Erythroblast (primary cell): ENCODE measurements around the gene LUC7L.
"Not testable (repeated sequence)": the region's sequence is repeated elsewhere in the genome, so short reads cannot be mapped to it uniquely, and the experiment has no call there.

ENCODE experiments used
- GATA1 ChIP-seq: IDR thresholded peaks from 2 replicates; pipeline ENCODE4 v1.6.1; 2011; ENCODE audit warnings: low read depth, mild to moderate bottlenecking, control low read depth, low read length, moderate library complexity
- POLR2A ChIP-seq: IDR thresholded peaks from 2 replicates; pipeline ENCODE4 v1.6.1; 2011; ENCODE audit warnings: mild to moderate bottlenecking, low read length

- TF ChIP-seq POLR2A = peak; percentile 73
- TF ChIP-seq GATA1 = not testable (repeated sequence)
These were observed 55.1 kb downstream of the LUC7L start for GRCh38 chr16:173928-174769.
